Prostate gland (tissue), 2 donors: Measurements from ENCODE around the gene NAIF1. TPM values are rescaled to one million over a fixed set of nuclear protein-coding genes. Genes with fewer than 3 reads are reported as not detected.

Experiments
- DNase-seq: peaks from one replicate; pipeline ENCODE4 v3.0.0-alpha.2; 2019; ENCODE audit warnings: low spot score
- H3K27ac ChIP-seq, 2 donors: fragments of 200-600 bp; sonication (generic); 2 replicates each; pipeline ENCODE4 v1.5.1; 2017 to 2019
- H3K27me3 ChIP-seq: fragments of 200-600 bp; sonication (generic); replicated peaks from 2 replicates; pipeline ENCODE4 v1.5.1; 2019; ENCODE audit not compliant: insufficient read depth
- H3K36me3 ChIP-seq, 2 donors: fragments of 200-600 bp; sonication (generic); 1 replicate in 1 of 2; 2 replicates in 1 of 2; pipeline versions ENCODE4 v1.5.1 to v1.8.1; 2017 to 2019
- H3K4me1 ChIP-seq: fragments of 200-600 bp; sonication (generic); replicated peaks from 2 replicates; pipeline ENCODE4 v1.5.1; 2019
- H3K4me3 ChIP-seq, 2 donors: fragments of 200-600 bp; sonication (generic); 2 replicates each; pipeline ENCODE4 v1.5.1; 2017 to 2019
- H3K9me3 ChIP-seq: fragments of 200-600 bp; sonication (generic); 2 replicates; pipeline ENCODE4 v1.5.1; 2017
- POLR2A ChIP-seq: fragments of 450-650 bp; IDR thresholded peaks from one replicate; pipeline ENCODE4 v1.6.1; 2016; ENCODE audit warnings: antibody characterized with exemption, mild to moderate bottlenecking
- POLR2AphosphoS5 ChIP-seq: sonication (generic); formaldehyde crosslinking; IDR thresholded peaks from one replicate; pipeline ENCODE4 v1.6.1; 2017; ENCODE audit warnings: antibody characterized with exemption
- WGBS: methylation state at CpG from one replicate; pipeline ENCODE4 v1.1.5; 2018; 5-methylcytosine and 5-hydroxymethylcytosine counted together
- intact Hi-C: fragments of 100-400 bp; cut with DNase I; formaldehyde crosslinking; loops from one replicate; pipeline ENCODE4 v1.14.2; 2022
- total RNA-seq, 2 donors: library from RNA; depleted of rRNA; stranded (reverse); fragments of >200 nt; gene quantifications; one replicate each; pipeline ENCODE4 v1.1.0, GENCODE V29; 2016
- TF ChIP-seq, protein P1 (sequence below), 4 experiments: fragments of 200-600 bp in 2 of 4; fragments of 450-650 bp in 2 of 4; sonication (generic) in 2 of 4; IDR thresholded peaks; 1 replicate in 3 of 4; 2 replicates in 1 of 4; pipeline ENCODE4 v1.5.1; 2016 to 2019; ENCODE audit warnings: antibody characterized with exemption in 4 of 4, mild to moderate bottlenecking in 2 of 4, moderate library complexity in 2 of 4

The NAIF1 gene
- total RNA-seq, 2 donors from 2014 or later: 12.3 to 12.6 TPM

- no peak for TF ChIP-seq POLR2AphosphoS5
- no peak for TF ChIP-seq POLR2A
- TF ChIP-seq, protein P1, sequence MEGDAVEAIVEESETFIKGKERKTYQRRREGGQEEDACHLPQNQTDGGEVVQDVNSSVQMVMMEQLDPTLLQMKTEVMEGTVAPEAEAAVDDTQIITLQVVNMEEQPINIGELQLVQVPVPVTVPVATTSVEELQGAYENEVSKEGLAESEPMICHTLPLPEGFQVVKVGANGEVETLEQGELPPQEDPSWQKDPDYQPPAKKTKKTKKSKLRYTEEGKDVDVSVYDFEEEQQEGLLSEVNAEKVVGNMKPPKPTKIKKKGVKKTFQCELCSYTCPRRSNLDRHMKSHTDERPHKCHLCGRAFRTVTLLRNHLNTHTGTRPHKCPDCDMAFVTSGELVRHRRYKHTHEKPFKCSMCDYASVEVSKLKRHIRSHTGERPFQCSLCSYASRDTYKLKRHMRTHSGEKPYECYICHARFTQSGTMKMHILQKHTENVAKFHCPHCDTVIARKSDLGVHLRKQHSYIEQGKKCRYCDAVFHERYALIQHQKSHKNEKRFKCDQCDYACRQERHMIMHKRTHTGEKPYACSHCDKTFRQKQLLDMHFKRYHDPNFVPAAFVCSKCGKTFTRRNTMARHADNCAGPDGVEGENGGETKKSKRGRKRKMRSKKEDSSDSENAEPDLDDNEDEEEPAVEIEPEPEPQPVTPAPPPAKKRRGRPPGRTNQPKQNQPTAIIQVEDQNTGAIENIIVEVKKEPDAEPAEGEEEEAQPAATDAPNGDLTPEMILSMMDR (IDR thresholded peaks at IDR 0.05): no peak
- Histone ChIP-seq H3K27ac (no peak overlapping the region), H3K4me1 (no peaks in the 10 kb centered on the region), H3K4me3 (no peak overlapping the region), H3K36me3 (peaks cover 17 to 33% of the 10 kb centered on the region in 2 donors), H3K27me3 (no peaks in the 10 kb centered on the region), H3K9me3 (no peaks in the 10 kb centered on the region)
- DNase-seq: no peak
- 76% methylated on average over 15 of the region's 15 CpGs for whole genome bisulfite sequencing
- intact Hi-C loops: no loop called here
Measured at GRCh38 chr9:128108269-128109049, 41.3 kb upstream of the NAIF1 start.

DNA sequence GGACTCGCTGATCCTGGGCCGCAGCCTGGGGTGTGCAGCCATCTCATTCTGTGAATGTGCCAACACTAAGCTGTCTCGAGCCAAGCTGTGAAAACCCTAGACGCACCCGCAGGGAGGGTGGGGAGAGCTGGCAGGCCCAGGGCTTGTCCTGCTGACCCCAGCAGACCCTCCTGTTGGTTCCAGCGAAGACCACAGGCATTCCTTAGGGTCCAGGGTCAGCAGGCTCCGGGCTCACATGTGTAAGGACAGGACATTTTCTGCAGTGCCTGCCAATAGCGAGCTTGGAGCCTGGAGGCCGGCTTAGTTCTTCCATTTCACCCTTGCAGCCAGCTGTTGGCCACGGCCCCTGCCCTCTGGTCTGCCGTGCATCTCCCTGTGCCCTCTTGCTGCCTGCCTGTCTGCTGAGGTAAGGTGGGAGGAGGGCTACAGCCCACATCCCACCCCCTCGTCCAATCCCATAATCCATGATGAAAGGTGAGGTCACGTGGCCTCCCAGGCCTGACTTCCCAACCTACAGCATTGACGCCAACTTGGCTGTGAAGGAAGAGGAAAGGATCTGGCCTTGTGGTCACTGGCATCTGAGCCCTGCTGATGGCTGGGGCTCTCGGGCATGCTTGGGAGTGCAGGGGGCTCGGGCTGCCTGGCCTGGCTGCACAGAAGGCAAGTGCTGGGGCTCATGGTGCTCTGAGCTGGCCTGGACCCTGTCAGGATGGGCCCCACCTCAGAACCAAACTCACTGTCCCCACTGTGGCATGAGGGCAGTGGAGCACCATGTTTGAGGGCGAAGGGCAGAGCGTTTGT lies 40.5 kb upstream of the NAIF1 start:
- DNase-seq: no peak
- 80% methylated on average over 18 of the region's 18 CpGs for WGBS
- Histone ChIP-seq H3K4me3 (no peak overlapping the region), H3K27ac (no peak overlapping the region), H3K27me3 (no peaks in the 10 kb centered on the region), H3K4me1 (no peaks in the 10 kb centered on the region), H3K36me3 (peaks cover 17 to 33% of the 10 kb centered on the region in 2 donors), H3K9me3 (no peaks in the 10 kb centered on the region)
- intact Hi-C loops: no loop called here
- TF ChIP-seq POLR2A (no peak), POLR2AphosphoS5 (no peak)
- TF ChIP-seq, protein P1 (IDR thresholded peaks at IDR 0.05): no peak

DNA sequence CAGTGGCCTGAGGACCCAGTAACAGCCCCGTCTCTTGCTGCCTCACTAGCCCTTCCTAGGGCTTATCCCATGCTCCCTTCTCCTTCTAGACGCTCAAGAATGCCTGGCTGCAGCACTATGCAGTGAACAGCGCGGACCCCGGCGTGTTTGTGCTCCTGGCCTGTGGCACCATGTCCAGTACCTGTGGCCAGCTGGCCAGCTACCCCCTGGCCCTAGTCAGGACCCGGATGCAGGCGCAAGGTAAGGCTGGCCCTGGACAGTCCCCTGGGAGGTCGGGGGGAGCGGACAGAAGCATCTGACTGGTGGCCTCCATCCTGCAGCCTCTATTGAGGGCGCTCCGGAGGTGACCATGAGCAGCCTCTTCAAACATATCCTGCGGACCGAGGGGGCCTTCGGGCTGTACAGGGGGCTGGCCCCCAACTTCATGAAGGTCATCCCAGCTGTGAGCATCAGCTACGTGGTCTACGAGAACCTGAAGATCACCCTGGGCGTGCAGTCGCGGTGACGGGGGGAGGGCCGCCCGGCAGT lies 39.9 kb upstream of the NAIF1 start:
- Histone ChIP-seq H3K36me3 (peaks cover 17 to 33% of the 10 kb centered on the region in 2 donors), H3K4me1 (no peaks in the 10 kb centered on the region), H3K4me3 (no peak overlapping the region), H3K27ac (no peak overlapping the region), H3K9me3 (no peaks in the 10 kb centered on the region), H3K27me3 (no peaks in the 10 kb centered on the region)
- 97% methylated on average over 18 of the region's 23 CpGs for WGBS
- TF ChIP-seq POLR2AphosphoS5: no peak
- TF ChIP-seq, protein P1 (IDR thresholded peaks at IDR 0.05): no peak
- TF ChIP-seq POLR2A: no peak
- no peak for DNase-seq
- intact Hi-C loops: no loop called here

DNA sequence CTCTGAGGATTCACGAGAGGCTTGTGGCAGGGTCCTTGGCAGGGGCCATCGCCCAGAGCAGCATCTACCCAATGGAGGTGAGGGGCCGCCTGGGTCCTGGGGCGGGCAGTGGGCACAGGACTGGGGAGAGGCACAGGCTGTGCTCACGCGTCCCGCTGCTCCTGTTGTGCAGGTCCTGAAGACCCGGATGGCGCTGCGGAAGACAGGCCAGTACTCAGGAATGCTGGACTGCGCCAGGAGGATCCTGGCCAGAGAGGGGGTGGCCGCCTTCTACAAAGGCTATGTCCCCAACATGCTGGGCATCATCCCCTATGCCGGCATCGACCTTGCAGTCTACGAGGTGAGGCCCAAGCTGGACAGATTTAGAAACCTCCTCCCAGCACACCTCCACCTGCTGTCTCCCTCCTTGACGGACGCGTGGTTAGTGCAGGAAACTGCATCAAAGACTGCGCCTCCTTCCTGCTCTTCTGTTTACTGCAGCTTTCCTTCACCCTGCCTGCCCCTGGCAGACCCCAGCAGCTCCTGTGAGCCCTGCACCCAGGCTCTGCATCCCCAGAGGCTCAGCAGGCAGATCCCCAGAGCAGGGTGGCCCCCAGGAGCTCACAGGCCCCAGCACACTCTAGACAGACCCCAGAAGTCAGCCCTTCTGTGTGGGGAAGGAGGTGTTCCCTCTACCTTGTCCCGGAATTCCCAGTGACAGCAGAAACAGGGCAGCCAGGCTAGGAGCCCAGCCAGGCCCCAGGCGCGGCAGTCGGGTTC lies 39.2 kb upstream of the NAIF1 start:
- Histone ChIP-seq H3K4me1 (no peaks in the 10 kb centered on the region), H3K36me3 (peaks cover 17 to 33% of the 10 kb centered on the region in 2 donors)
- WGBS: 88% methylated on average over 23 of the region's 23 CpGs

More for the DNA sequence above, 39.2 kb upstream of the NAIF1 start:
- intact Hi-C loops: no loop called here
- DNase-seq: no peak
- H3K27me3 ChIP-seq: no peaks in the 10 kb centered on the region
- H3K9me3 ChIP-seq: no peaks in the 10 kb centered on the region
- no peak overlapping the region for H3K27ac ChIP-seq
- H3K4me3 ChIP-seq: no peak overlapping the region
- TF ChIP-seq, protein P1 (IDR thresholded peaks at IDR 0.05): no peak
- TF ChIP-seq POLR2AphosphoS5 (no peak), POLR2A (no peak)
